Ecto neural progenitor cell (in vitro differentiated cells): ENCODE results near the gene TEC.
"Not testable (repeated sequence)": the region's sequence is repeated elsewhere in the genome, so short reads cannot be mapped to it uniquely, and the experiment has no call there.

ENCODE experiments used
- DNase-seq: peaks from one replicate; pipeline ENCODE4 v3.0.0-alpha.2; 2018; ENCODE audit warnings: low spot score

Gene TEC

GRCh38 chr4:48268956-48269860 lies at the start of gene TEC:
Gene TEC (minus strand): TSS chr4:48269838. CDS start chr4:48228614, 41,224 bp downstream.
- DNase-seq: peak; percentile 69

- no peak for DNase-seq
These were observed 46.3 kb upstream of the TEC start for GRCh38 chr4:48315728-48316630.

DNA sequence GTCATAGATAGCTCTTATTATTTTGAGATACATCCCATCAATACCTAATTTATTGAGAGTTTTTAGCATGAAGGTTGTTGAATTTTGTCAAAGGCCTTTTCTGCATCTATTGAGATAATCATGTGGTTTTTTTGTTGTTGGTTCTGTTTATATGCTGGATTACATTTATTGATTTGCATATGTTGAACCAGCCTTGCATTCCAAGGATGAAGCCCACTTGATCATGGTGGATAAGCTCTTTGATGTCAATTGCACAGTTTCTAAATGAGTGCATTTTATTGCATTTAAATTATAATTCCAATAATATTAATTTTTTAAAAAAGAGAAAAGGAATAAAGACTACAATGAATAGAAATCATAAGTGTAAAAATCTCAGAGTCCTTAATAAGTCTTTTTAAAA lies 45.1 kb upstream of the TEC start:
- DNase-seq: not testable (repeated sequence)

GRCh38 chr4:48311896-48312295 lies 42.3 kb upstream of the TEC start:
- DNase-seq: no peak

DNA sequence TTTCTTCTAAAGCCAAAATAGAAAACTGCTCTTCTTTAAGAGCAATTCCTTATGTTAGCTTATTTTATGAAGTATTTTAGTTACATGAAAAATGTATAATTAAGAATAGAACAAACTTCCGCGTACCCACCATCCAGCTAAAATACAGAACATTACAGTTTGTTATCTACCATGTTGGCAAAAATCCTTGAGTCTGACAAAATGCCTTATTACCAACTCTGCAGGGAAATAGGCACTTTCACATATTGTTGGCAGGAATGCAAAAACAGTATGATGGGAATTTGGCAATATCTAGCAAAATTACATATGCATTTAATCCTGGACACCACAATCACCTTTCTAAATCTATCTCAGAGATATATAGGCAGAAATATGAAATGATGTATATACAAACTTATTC lies 39.3 kb upstream of the TEC start:
- no peak for DNase-seq

GRCh38 chr4:48307528-48307927 lies 37.9 kb upstream of the TEC start:
- DNase-seq: no peak

DNA sequence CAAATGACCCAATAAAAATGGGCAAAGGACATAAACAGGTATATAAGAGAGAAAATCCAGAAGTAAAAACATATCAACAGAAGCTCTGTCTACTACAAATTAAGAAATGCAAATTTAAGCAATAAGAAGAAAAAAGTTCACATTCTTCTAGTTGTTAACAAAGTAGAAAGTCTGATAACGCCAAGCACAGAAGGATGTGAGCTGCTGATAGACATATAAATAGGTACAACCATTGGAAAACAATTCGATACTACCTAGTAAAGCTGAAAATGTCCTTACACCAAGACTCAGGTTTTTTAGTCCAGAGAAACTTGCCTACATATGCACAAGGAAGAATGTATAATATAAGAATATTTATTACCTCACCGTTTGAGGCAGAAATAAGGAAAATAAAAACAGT lies 35.9 kb upstream of the TEC start:
- DNase-seq: no peak

DNA sequence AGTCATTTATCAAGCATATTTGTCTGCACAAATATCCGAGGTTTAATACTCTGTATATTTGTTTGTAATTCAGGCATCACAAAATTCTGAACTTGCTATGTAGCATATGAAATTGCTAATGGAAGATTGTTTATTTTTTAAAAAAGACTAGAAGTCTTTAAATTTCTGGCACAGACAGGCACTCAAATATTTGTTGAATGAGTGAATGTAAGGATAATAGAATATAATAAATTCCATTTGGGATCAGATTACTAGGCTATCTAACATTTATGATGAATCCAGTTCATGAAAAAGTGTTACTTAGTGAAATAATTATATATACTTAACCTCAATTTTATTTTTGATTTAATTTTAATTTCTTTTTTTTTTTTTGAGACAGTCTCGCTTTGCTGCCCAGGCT lies 30.4 kb upstream of the TEC start:
- DNase-seq: no peak

DNA sequence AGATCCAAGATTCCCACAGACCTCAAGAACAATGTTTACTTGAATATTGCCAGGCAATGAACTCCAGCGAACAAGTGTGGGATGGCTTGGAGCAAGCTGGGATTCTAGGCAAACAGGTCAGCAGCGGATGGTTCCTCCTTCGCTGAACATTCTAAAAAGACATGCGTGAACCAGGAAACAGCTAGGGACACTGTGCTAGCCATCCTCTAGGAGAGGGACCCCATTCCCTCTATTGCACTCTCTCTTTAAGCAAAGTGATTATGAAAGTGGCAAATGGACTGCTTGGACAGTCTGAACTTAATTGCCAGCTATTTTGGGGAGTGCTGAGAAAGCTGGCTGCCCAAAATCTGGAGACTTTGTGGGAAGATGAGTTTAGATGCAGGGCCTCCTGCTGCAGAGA lies 29.9 kb upstream of the TEC start:
- no peak for DNase-seq

DNA sequence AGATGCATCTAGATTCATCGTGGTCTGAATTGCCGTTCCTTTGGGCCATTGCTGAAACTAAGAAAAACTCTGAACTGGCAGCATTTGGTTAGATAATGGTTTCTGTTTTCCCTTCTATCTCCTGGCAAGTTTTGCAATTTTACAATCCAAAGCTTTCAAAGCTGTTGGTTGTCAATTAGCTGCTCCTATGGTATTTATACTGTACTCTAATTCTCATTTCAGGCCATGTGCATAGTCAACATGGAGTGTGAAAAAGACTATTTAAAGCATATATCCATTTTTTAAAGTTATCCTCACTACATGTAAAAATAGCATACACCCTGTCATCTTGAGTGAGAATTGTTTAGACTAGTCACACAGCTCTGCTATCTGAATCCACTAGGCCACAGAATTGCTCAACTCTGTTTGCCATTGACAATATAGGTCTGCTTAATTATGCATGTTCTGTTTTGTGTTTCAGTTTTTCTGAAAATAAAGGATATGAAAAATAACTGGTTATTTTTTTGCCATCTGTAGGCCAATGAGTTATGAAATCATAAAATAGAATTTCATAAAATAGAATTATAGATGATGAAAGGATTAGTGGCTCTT lies 27.7 kb upstream of the TEC start:
- no peak for DNase-seq

- no peak for DNase-seq
These were observed 26.7 kb upstream of the TEC start for GRCh38 chr4:48296365-48296764.

DNA sequence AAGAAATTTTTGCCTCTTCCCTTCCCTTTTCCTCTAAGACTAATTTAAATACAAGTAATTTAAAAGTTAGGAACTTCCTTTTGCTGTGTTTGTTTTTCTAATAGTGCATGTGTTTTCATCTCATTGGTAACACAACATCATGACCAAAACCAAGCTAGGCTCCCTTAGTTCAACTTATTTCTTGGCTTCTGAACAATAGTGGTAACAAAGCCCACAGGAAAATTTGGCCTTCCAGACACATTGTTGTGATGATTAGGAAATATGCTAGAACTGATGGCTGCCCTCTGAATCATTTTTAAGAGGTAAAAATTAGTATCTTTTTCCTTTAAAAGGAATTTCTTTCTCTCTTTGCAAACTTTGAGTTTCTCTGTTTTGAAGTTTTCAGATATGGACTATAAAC lies 25.5 kb upstream of the TEC start:
- DNase-seq: no peak

- DNase-seq: not testable (repeated sequence)
These were observed 22.7 kb upstream of the TEC start for GRCh38 chr4:48292218-48292790.

GRCh38 chr4:48290146-48290772 lies 20.6 kb upstream of the TEC start:
- no peak for DNase-seq

GRCh38 chr4:48286060-48286459 lies 16.4 kb upstream of the TEC start:
- DNase-seq: not testable (repeated sequence)

GRCh38 chr4:48285640-48286039 lies 16.0 kb upstream of the TEC start:
- DNase-seq: not testable (repeated sequence)

DNA sequence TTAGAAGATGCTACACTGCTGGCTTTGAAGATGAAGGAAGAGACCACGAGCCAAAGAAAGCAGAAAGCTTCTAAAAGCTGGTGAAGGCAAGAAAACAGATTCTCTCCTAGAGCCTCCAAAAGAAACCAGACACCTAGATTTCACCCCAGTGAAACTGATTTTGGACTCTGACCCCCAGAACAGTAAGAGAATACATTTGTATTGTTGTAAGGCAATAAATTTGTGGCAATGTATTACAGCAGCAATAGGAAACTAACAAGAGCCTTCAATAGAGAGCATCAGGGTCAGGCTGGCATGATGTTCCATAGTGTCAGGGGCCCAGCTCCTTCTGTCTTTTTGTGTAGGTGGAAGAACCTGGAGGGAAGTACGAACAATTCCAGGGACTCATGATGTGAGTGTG lies 6.0 kb upstream of the TEC start:
- no peak for DNase-seq

DNA sequence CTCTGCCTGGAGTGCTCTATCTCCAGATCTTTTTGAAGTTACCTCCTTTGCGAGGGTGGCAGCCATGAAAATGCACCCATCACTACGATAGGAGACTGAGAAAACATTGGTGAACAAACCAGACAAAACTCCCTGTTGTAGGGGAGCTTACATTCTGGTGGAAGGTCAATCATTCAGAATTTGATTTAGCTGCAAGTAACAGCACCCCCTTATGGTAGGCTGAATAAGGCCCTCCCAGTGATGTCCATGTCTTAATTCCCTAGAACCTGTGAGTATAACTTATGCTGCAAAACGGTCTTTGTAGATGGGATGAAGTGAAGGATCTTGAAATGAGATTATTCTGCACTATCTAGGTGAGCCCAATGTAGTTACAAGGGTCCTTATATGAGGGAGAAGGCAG lies 5.6 kb upstream of the TEC start:
- DNase-seq: no peak

DNA sequence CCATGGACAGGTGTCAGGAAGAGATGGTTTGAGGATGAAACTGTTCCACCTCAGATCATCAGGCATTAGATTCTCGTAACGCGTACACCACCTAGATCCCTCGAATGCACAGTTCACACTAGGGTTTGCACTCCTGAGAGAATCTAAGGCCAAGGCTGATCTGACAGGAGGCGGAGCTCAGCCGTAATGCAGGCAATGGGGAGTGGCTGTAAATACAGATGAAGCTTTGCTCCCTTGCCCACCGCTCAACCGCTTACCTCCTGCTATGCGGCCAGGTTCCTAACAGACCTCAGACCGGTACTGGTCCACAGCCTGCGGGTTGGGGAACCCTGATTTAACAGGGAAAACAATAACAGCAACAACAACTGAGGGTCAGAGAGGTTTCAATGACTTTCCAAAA lies 2.0 kb upstream of the TEC start:
- DNase-seq: no peak

DNA sequence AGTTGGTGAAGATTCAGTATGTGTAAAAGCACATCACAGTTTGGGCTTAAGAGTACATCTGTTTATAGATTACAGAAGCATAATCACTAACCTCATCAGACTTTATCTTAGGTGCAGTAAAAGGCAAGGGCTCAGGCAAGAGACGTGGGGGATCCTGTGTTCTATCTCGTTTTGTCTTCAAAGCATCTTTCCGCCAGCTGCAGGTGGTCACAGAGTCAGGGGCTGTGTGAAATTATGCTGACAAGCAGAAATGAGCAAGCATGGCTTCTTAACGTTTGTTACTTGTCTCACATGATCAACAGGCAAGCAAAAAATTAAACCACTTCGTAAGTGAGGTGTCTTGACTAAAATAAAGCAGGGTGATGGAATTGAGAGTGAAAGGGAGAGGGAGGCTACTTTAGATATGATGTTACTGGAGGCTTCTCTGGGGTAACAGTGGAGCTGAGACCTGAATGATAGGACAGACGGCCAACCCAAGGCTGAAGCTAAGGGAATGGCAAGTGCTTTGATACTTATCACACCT lies 1.4 kb upstream of the TEC start:
- no peak for DNase-seq

GRCh38 chr4:48270523-48270897 lies 872 bp upstream of the TEC start:
- no peak for DNase-seq
